CD4-positive, CD25-positive, alpha-beta regulatory T cell (primary cell): Measurements from ENCODE around the gene CRYGS. TPM values are rescaled to one million over a fixed set of nuclear protein-coding genes. Genes with fewer than 3 reads are reported as not detected.

Source experiments
- ATAC-seq, 2 donors: fragments of 150-1000 bp; cut with Tn5 transposase; one replicate each; pipeline ENCODE4 v1.10.0; 2021; ENCODE audit warnings: low read depth in 2 of 2, moderate number of reproducible peaks in 2 of 2, moderate library complexity in 1 of 2
- DNase-seq, 3 donors: peaks; one replicate each; pipeline versions ENCODE4 v3.0.0 to v3.0.0-alpha.2; 2012 to 2022; ENCODE audit warnings: mixed read lengths in 1 of 3
- H3K27ac ChIP-seq: one replicate; pipeline ENCODE4 v1.7.0; 2013; ENCODE audit warnings: mild to moderate bottlenecking, low read length; ENCODE audit not compliant: insufficient read depth, poor library complexity, severe bottlenecking
- H3K27me3 ChIP-seq: one replicate; pipeline ENCODE4 v1.7.0; 2013; ENCODE audit warnings: low read length; ENCODE audit not compliant: control insufficient read depth, insufficient read depth
- H3K36me3 ChIP-seq: one replicate; pipeline ENCODE4 v1.7.0; 2013; ENCODE audit warnings: mild to moderate bottlenecking, low read length, moderate library complexity; ENCODE audit not compliant: control insufficient read depth, insufficient read depth
- H3K4me1 ChIP-seq: 2 replicates; pipeline ENCODE4 v1.7.0; 2013; ENCODE audit warnings: mild to moderate bottlenecking, low read length; ENCODE audit not compliant: insufficient read depth, control insufficient read depth, poor library complexity, severe bottlenecking
- H3K4me3 ChIP-seq: one replicate; pipeline ENCODE4 v1.7.0; 2013; ENCODE audit warnings: low read depth, mild to moderate bottlenecking, low read length, moderate library complexity
- H3K9me3 ChIP-seq, 2 experiments: 1 replicate in 1 of 2; 2 replicates in 1 of 2; pipeline ENCODE4 v1.7.0; 2013; ENCODE audit warnings: low read length in 2 of 2, mild to moderate bottlenecking in 1 of 2, moderate library complexity in 1 of 2; ENCODE audit not compliant: control insufficient read depth in 2 of 2
- H3K27ac Mint-ChIP-seq, 3 donors: one replicate each; pipeline ENCODE4 v1.8.0; 2020 to 2022; ENCODE audit warnings: mild to moderate bottlenecking in 3 of 3, mixed read lengths in 3 of 3, moderate library complexity in 2 of 3
- H3K27me3 Mint-ChIP-seq: one replicate; pipeline ENCODE4 v1.8.0; 2022; ENCODE audit warnings: mild to moderate bottlenecking, mixed read lengths
- H3K36me3 Mint-ChIP-seq: one replicate; pipeline ENCODE4 v1.8.0; 2020; ENCODE audit warnings: mixed read lengths
- H3K4me1 Mint-ChIP-seq, 4 donors: one replicate each; pipeline ENCODE4 v1.8.0; 2020 to 2022; ENCODE audit warnings: mixed read lengths in 4 of 4, mild to moderate bottlenecking in 1 of 4
- H3K4me3 Mint-ChIP-seq, 4 donors: one replicate each; pipeline ENCODE4 v1.8.0; 2020 to 2022; ENCODE audit warnings: mild to moderate bottlenecking in 4 of 4, mixed read lengths in 4 of 4, moderate library complexity in 3 of 4
- H3K9me3 Mint-ChIP-seq, 7 donors: one replicate each; pipeline ENCODE4 v1.8.0; 2020 to 2022; ENCODE audit warnings: mixed read lengths in 7 of 7, mild to moderate bottlenecking in 3 of 7, moderate library complexity in 2 of 7
- polyA plus RNA-seq, 4 donors: library from polyadenylated mRNA; unstranded; fragments of 300-500 nt; fragmentation: Illumina TruSeq; gene quantifications; one replicate each; pipeline ENCODE4 v1.2.3, GENCODE V29; 2021
- total RNA-seq: library from RNA; stranded (reverse); gene quantifications from one replicate; pipeline ENCODE4 v1.2.3, GENCODE V29; 2022

The CRYGS gene
- total RNA-seq = 2.1 TPM
- polyA plus RNA-seq = under 1 TPM in 2 of 4 donors, not detected in 2; 0.36 to 0.53 TPM

GRCh38 chr3:186544281-186544680 is at the start of gene CRYGS:
Gene CRYGS (minus strand): TSS chr3:186544380. CDS start chr3:186544326, 54 bp downstream.
- H3K27me3 Mint-ChIP-seq = no peaks in the 10 kb centered on the region
- Histone ChIP-seq H3K9me3 (no peaks in the 10 kb centered on the region), H3K27ac (no peak within 1 kb of the TSS), H3K4me1 (peaks cover 10% of the 10 kb centered on the region), H3K27me3 (no peaks in the 10 kb centered on the region), H3K4me3 (no peak within 1 kb of the TSS), H3K36me3 (peaks cover 15% of the 10 kb centered on the region)
- H3K36me3 Mint-ChIP-seq = peaks cover 15% of the 10 kb centered on the region
- ATAC-seq (no peak), DNase-seq (no peak)
- peaks cover 7 to 10% (median 8%) of the 10 kb centered on the region in 4 donors for H3K4me1 Mint-ChIP-seq
- no peak within 1 kb of the TSS for H3K4me3 Mint-ChIP-seq
- no peaks in the 10 kb centered on the region for H3K9me3 Mint-ChIP-seq
- no peak within 1 kb of the TSS for H3K27ac Mint-ChIP-seq

GRCh38 chr3:186593862-186594261 is 49.7 kb upstream of the CRYGS start:
- Mint-ChIP-seq H3K36me3 (no peaks in the 10 kb centered on the region), H3K9me3 (no peaks in the 10 kb centered on the region), H3K27ac (no peak overlapping the region), H3K4me1 (peaks cover 9 to 16% (median 12%) of the 10 kb centered on the region in 4 donors), H3K4me3 (no peak overlapping the region), H3K27me3 (peaks cover 6% of the 10 kb centered on the region)
- ATAC-seq = no peak
- Histone ChIP-seq H3K4me3 (no peak overlapping the region), H3K27me3 (no peaks in the 10 kb centered on the region), H3K9me3 (no peaks in the 10 kb centered on the region), H3K36me3 (no peaks in the 10 kb centered on the region), H3K27ac (no peak overlapping the region), H3K4me1 (peaks cover 13% of the 10 kb centered on the region)
- no peak for DNase-seq

DNA sequence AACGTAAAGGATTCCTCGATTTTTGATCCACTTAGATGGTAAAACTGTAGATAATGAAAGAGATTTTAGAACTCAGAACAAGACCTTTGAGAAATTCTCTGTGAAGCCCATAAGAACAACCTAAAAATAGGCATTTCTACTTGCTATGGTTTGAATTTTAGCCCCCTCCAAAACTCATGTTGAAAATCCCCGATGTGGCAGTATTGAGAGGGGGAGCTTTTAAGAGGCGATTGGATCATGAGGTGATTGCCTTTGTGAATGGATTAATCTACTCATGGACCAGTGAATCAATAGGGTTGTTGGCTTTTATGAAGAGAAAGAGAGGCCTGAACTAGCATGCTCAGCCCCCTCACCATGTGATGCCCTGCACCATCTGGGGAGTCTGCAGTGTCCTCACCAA is 48.5 kb upstream of the CRYGS start:
- H3K4me3 ChIP-seq = no peak overlapping the region
- no peaks in the 10 kb centered on the region for H3K27me3 ChIP-seq
- H3K27ac Mint-ChIP-seq = no peak overlapping the region
- ATAC-seq (no peak), DNase-seq (no peak)
- no peaks in the 10 kb centered on the region for H3K9me3 Mint-ChIP-seq
- H3K9me3 ChIP-seq = no peaks in the 10 kb centered on the region
- H3K4me1 Mint-ChIP-seq = peaks cover 10 to 19% (median 14%) of the 10 kb centered on the region in 4 donors
- no peak overlapping the region for H3K4me3 Mint-ChIP-seq
- peaks cover 6% of the 10 kb centered on the region for H3K27me3 Mint-ChIP-seq
- peaks cover 13% of the 10 kb centered on the region for H3K4me1 ChIP-seq
- no peaks in the 10 kb centered on the region for H3K36me3 ChIP-seq
- no peak overlapping the region for H3K27ac ChIP-seq
- H3K36me3 Mint-ChIP-seq = no peaks in the 10 kb centered on the region

- H3K36me3 Mint-ChIP-seq = peaks cover 4% of the 10 kb centered on the region
- H3K27me3 ChIP-seq = no peaks in the 10 kb centered on the region
- peak overlapping the region; percentile 51 for H3K27ac ChIP-seq
- DNase-seq = no peak
- peak overlapping the region; percentile 77 to 90 (median 86) for H3K27ac Mint-ChIP-seq
- H3K4me1 Mint-ChIP-seq = peaks cover 10 to 19% (median 14%) of the 10 kb centered on the region in 4 donors
- no peak overlapping the region for H3K4me3 ChIP-seq
- no peak overlapping the region for H3K4me3 Mint-ChIP-seq
- no peaks in the 10 kb centered on the region for H3K9me3 Mint-ChIP-seq
- no peak for ATAC-seq
- H3K9me3 ChIP-seq = no peaks in the 10 kb centered on the region
- H3K4me1 ChIP-seq = peaks cover 13% of the 10 kb centered on the region
- no peaks in the 10 kb centered on the region for H3K27me3 Mint-ChIP-seq
- peaks cover 4% of the 10 kb centered on the region for H3K36me3 ChIP-seq
Observed at GRCh38 chr3:186590580-186591295, 46.6 kb upstream of the CRYGS start.

- no peaks in the 10 kb centered on the region for H3K27me3 Mint-ChIP-seq
- peaks cover 13% of the 10 kb centered on the region for H3K4me1 ChIP-seq
- H3K9me3 Mint-ChIP-seq = no peaks in the 10 kb centered on the region
- DNase-seq (peak in 2 of 3 donors; percentile 39 to 73), ATAC-seq (peak; percentile 96)
- H3K27ac Mint-ChIP-seq = peak overlapping the region; percentile 77 to 90 (median 86)
- H3K9me3 ChIP-seq = no peaks in the 10 kb centered on the region
- H3K4me3 Mint-ChIP-seq = peak overlapping the region in 2 of 4 donors; percentile 16 to 49
- peaks cover 10 to 19% (median 14%) of the 10 kb centered on the region in 4 donors for H3K4me1 Mint-ChIP-seq
- peak overlapping the region; percentile 51 for H3K27ac ChIP-seq
- H3K36me3 ChIP-seq = peaks cover 10% of the 10 kb centered on the region
- H3K4me3 ChIP-seq = peak overlapping the region; percentile 26
- H3K36me3 Mint-ChIP-seq = peaks cover 9% of the 10 kb centered on the region
- H3K27me3 ChIP-seq = no peaks in the 10 kb centered on the region
Observed at GRCh38 chr3:186589856-186590579, 45.8 kb upstream of the CRYGS start.

DNA sequence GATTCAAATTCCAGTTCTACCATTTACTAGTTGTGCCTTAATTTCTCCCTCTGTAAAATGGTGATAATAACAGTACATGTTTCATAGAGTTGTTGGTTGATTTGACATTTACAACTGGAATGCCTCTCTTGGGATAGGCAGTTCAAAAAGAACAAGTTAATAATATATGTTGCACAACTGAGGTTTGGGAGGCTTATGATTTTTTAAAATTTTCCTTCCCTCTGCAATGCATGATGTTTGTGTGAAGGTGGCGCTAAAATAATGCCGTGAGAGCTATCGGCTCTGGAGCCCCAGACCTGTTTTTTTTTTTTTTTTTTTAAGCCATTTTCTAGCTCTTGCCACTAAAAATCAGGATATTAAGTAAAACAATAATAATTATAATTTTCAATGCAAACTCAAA is 44.9 kb upstream of the CRYGS start:
- Mint-ChIP-seq H3K4me3 (no peak overlapping the region), H3K4me1 (peaks cover 10 to 19% (median 14%) of the 10 kb centered on the region in 4 donors), H3K9me3 (no peaks in the 10 kb centered on the region), H3K27ac (peak overlapping the region in 1 of 3 donors; percentile 24), H3K36me3 (peaks cover 18% of the 10 kb centered on the region), H3K27me3 (no peaks in the 10 kb centered on the region)
- no peaks in the 10 kb centered on the region for H3K9me3 ChIP-seq
- no peak for ATAC-seq
- no peak overlapping the region for H3K27ac ChIP-seq
- H3K4me3 ChIP-seq = no peak overlapping the region
- H3K4me1 ChIP-seq = peaks cover 13% of the 10 kb centered on the region
- no peaks in the 10 kb centered on the region for H3K27me3 ChIP-seq
- no peak for DNase-seq
- H3K36me3 ChIP-seq = peaks cover 19% of the 10 kb centered on the region

- H3K27ac Mint-ChIP-seq = peak overlapping the region in 1 of 3 donors; percentile 24
- no peaks in the 10 kb centered on the region for H3K9me3 Mint-ChIP-seq
- no peaks in the 10 kb centered on the region for H3K27me3 Mint-ChIP-seq
Observed at GRCh38 chr3:186588632-186589031, 44.5 kb upstream of the CRYGS start.

More at GRCh38 chr3:186588632-186589031, 44.5 kb upstream of the CRYGS start:
- peaks cover 10 to 19% (median 14%) of the 10 kb centered on the region in 4 donors for H3K4me1 Mint-ChIP-seq
- ATAC-seq (no peak), DNase-seq (no peak)
- no peak overlapping the region for H3K27ac ChIP-seq
- peaks cover 13% of the 10 kb centered on the region for H3K4me1 ChIP-seq
- H3K9me3 ChIP-seq = no peaks in the 10 kb centered on the region
- H3K27me3 ChIP-seq = no peaks in the 10 kb centered on the region
- H3K4me3 Mint-ChIP-seq = no peak overlapping the region
- H3K36me3 Mint-ChIP-seq = peaks cover 20% of the 10 kb centered on the region
- H3K4me3 ChIP-seq = no peak overlapping the region
- H3K36me3 ChIP-seq = peaks cover 24% of the 10 kb centered on the region
